Fibroblast of pulmonary artery (primary cell): ENCODE results near the gene KCNK13.
A peak's percentile ranks its signal among the peaks of the same experiment; 100 is the strongest.

Source experiments
- DNase-seq: peaks from one replicate; pipeline ENCODE4 v3.0.0-alpha.2; 2010; ENCODE audit warnings: low read depth
- H3K4me3 ChIP-seq: replicated peaks from 2 replicates; pipeline ENCODE4 v1.5.1; 2011; ENCODE audit warnings: low read depth, mild to moderate bottlenecking, control low read depth, low read length, moderate library complexity
- CTCF ChIP-seq: IDR thresholded peaks from 2 replicates; pipeline ENCODE4 v1.5.1; 2011; ENCODE audit warnings: mild to moderate bottlenecking, control low read depth, low read length, inconsistent platforms; ENCODE audit errors: missing control alignments

The KCNK13 gene

GRCh38 chr14:90118027-90118426 lies 56.2 kb downstream of the KCNK13 start:
- TF ChIP-seq CTCF = no peak
- no peak overlapping the region for H3K4me3 ChIP-seq
- DNase-seq = no peak

- H3K4me3 ChIP-seq = no peak overlapping the region
- DNase-seq = no peak
- no peak for TF ChIP-seq CTCF
Measured at GRCh38 chr14:90126260-90126659, 64.5 kb downstream of the KCNK13 start.

GRCh38 chr14:90132821-90133570 lies 71.2 kb downstream of the KCNK13 start:
- no peak overlapping the region for H3K4me3 ChIP-seq
- DNase-seq = peak; percentile 38
- TF ChIP-seq CTCF = no peak

- DNase-seq = no peak
- no peak for TF ChIP-seq CTCF
Measured at GRCh38 chr14:90136904-90137303, 75.1 kb downstream of the KCNK13 start.

GRCh38 chr14:90137807-90138206 lies 76.0 kb downstream of the KCNK13 start:
- no peak for TF ChIP-seq CTCF
- H3K4me3 ChIP-seq = no peak overlapping the region
- DNase-seq = peak; percentile 12

More at GRCh38 chr14:90136904-90137303, 75.1 kb downstream of the KCNK13 start:
- no peak overlapping the region for H3K4me3 ChIP-seq

GRCh38 chr14:90139199-90139598 lies 77.4 kb downstream of the KCNK13 start:
- H3K4me3 ChIP-seq = no peak overlapping the region
- TF ChIP-seq CTCF = no peak
- DNase-seq = no peak
